Right ventricle myocardium inferior (tissue), 1 donor: Measurements from ENCODE around the gene CNTRL. TPM values are rescaled to one million over a fixed set of nuclear protein-coding genes. Genes with fewer than 3 reads are reported as not detected.
"Not testable (repeated sequence)": the region's sequence is repeated elsewhere in the genome, so short reads cannot be mapped to it uniquely, and the experiment has no call there.

Source experiments
- ATAC-seq: fragments of 200-7000 bp; cut with Tn5 transposase; one replicate; pipeline ENCODE4 v1.9.1; 2020; ENCODE audit warnings: mild to moderate bottlenecking, moderate library complexity
- DNase-seq: peaks from one replicate; pipeline ENCODE4 v3.0.0; 2021; ENCODE audit errors: missing footprints
- intact Hi-C: fragments of 100-400 bp; cut with DNase I; formaldehyde crosslinking; loops from one replicate; pipeline ENCODE4 v1.11.0; 2022
- total RNA-seq: library from RNA; stranded (reverse); fragmentation: NEBNext Ultra II Directional; extraction: Animal tissue kit (Norgen Biotek cat#: 25700); gene quantifications from one replicate; pipeline ENCODE4 v1.2.1, GENCODE V29; 2021
- donor health status: DM: no; HTN: yes; CAD: no; lungs with severe emphysema.

Gene CNTRL
- total RNA-seq, 1 donor from 2014 or later, result 3.3 TPM

GRCh38 chr9:121157939-121158338 lies 83.2 kb downstream of the CNTRL start:
- no peak for ATAC-seq
- intact Hi-C loops, result no loop called here
- DNase-seq, result no peak

GRCh38 chr9:121160025-121160424 lies 85.3 kb downstream of the CNTRL start:
- intact Hi-C loops, result no loop called here
- DNase-seq (no peak), ATAC-seq (no peak)

GRCh38 chr9:121168052-121168451 lies 93.3 kb downstream of the CNTRL start:
- intact Hi-C loops, result no loop called here
- no peak for DNase-seq
- ATAC-seq, result no peak

GRCh38 chr9:121169094-121169601 lies 94.4 kb downstream of the CNTRL start:
- peak; percentile 68 for ATAC-seq
- intact Hi-C loops, result no loop called here
- DNase-seq, result no peak

- DNase-seq (no peak), ATAC-seq (no peak)
- intact Hi-C loops, result no loop called here
These were observed 96.5 kb downstream of the CNTRL start for GRCh38 chr9:121171236-121171635.

- DNase-seq, result no peak
- ATAC-seq, result no peak
- intact Hi-C loops, result no loop called here
These were observed 98.2 kb downstream of the CNTRL start for GRCh38 chr9:121172726-121173487.

- intact Hi-C loops, result no loop called here
- ATAC-seq (no peak), DNase-seq (no peak)
These were observed 98.7 kb downstream of the CNTRL start for GRCh38 chr9:121173501-121173900.

GRCh38 chr9:121178676-121179372 lies 104.1 kb downstream of the CNTRL start:
- ATAC-seq, result no peak
- DNase-seq, result no peak
- intact Hi-C loops, result no loop called here

- DNase-seq, intact Hi-C loops, ATAC-seq: not testable (repeated sequence)
These were observed 104.6 kb downstream of the CNTRL start for GRCh38 chr9:121179373-121179721.

- intact Hi-C loops, result no loop called here
- DNase-seq, result no peak
- ATAC-seq, result no peak
These were observed 105.4 kb downstream of the CNTRL start for GRCh38 chr9:121179930-121180681.

GRCh38 chr9:121182101-121182836 lies 107.5 kb downstream of the CNTRL start:
- DNase-seq (no peak), ATAC-seq (no peak)
- intact Hi-C loops, result no loop called here

GRCh38 chr9:121182989-121183388 lies 108.2 kb downstream of the CNTRL start:
- intact Hi-C loops, result no loop called here
- ATAC-seq, result no peak
- no peak for DNase-seq

- peak; percentile 11 for ATAC-seq
- intact Hi-C loops, result no loop called here
These were observed 109.1 kb downstream of the CNTRL start for GRCh38 chr9:121183666-121184423.

GRCh38 chr9:121184463-121184862 lies 109.7 kb downstream of the CNTRL start:
- no peak for DNase-seq
- intact Hi-C loops, result no loop called here
- no peak for ATAC-seq

More at GRCh38 chr9:121183666-121184423, 109.1 kb downstream of the CNTRL start:
- DNase-seq, result no peak

GRCh38 chr9:121185178-121185745 lies 110.5 kb downstream of the CNTRL start:
- DNase-seq, result no peak
- intact Hi-C loops, result no loop called here
- peak; percentile 47 for ATAC-seq

- no peak for DNase-seq
- no peak for ATAC-seq
- intact Hi-C loops, result no loop called here
These were observed 111.1 kb downstream of the CNTRL start for GRCh38 chr9:121185774-121186403.

GRCh38 chr9:121187636-121188305 lies 113.0 kb downstream of the CNTRL start:
- ATAC-seq, result no peak
- no peak for DNase-seq
- intact Hi-C loops, result no loop called here
